ENCODE data around the gene SRMS. TPM values are rescaled to one million over a fixed set of nuclear protein-coding genes. Genes with fewer than 3 reads are reported as not detected.

Gene SRMS
- total RNA-seq, 1 donor from 2014 or later: not detected

DNA sequence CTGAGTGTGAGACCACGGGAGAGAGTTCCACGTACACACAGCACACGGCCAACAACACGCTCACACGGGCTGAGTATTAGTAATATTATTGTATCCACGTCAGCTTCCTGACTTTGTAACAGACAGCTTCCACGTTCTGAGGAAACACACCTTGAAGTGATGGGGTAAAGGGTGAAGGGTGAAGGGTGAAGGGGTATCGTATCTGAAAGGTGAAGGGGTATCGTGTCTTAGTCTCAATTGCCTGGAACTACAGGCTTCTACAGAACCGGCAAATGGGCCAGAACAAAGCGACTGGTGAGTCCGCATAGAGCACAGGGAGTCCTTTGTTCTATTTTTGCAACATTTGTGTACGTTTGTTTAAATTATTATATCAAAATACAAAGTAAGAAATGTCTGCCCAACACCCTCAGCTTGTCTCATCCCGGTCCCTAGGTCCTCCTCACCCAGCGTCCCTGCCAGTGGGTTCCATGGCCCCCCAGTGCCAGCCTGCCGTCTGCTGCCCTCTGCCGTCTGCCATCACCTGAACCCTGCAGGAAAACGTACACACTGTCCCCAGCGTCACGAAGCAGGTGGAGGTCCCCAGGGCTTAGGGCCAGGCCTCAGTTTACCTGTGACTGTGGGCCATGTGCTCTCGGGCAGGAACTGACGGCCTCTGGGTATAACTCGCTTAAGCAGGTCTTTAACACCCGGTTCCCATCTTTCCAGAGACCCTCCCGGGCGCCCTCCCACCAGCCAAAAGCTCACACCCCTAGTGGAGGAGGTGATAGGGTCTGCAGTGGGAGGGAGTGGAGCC is 30.9 kb upstream of the SRMS start:
- H3K4me3 ChIP-seq: no peak overlapping the region
- intact Hi-C loops (cut with DNase I): no loop called here
- no peak overlapping the region for H3K27ac ChIP-seq
- TF ChIP-seq CTCF (IDR thresholded peaks at IDR 0.05): no peak
- no peak for TF ChIP-seq POLR2AphosphoS5 (IDR thresholded peaks at IDR 0.05; ENCODE audit: insufficient read depth in 1 of 2, low read depth in 1 of 2)
- TF ChIP-seq POLR2A (IDR thresholded peaks at IDR 0.05): no peak
- H3K36me3 ChIP-seq: no peaks in the 10 kb centered on the region
- no peaks in the 10 kb centered on the region for H3K27me3 ChIP-seq
- peaks cover 9% of the 10 kb centered on the region for H3K4me1 ChIP-seq
- no peaks in the 10 kb centered on the region for H3K9me3 ChIP-seq
- DNase-seq (ENCODE audit: extremely low spot score in 2 of 2): no peak

GRCh38 chr20:63577317-63577894 is 29.9 kb upstream of the SRMS start:
- intact Hi-C loops (cut with DNase I): no loop called here
- no peak for DNase-seq (ENCODE audit: extremely low spot score in 2 of 2)
- Histone ChIP-seq H3K27me3 (no peaks in the 10 kb centered on the region), H3K4me3 (no peak overlapping the region), H3K27ac (no peak overlapping the region), H3K9me3 (no peaks in the 10 kb centered on the region), H3K36me3 (no peaks in the 10 kb centered on the region), H3K4me1 (peaks cover 19% of the 10 kb centered on the region)
- no peak for TF ChIP-seq POLR2A (IDR thresholded peaks at IDR 0.05)
- no peak for TF ChIP-seq CTCF (IDR thresholded peaks at IDR 0.05)
- TF ChIP-seq POLR2AphosphoS5 (IDR thresholded peaks at IDR 0.05; ENCODE audit: insufficient read depth in 1 of 2, low read depth in 1 of 2): no peak

DNA sequence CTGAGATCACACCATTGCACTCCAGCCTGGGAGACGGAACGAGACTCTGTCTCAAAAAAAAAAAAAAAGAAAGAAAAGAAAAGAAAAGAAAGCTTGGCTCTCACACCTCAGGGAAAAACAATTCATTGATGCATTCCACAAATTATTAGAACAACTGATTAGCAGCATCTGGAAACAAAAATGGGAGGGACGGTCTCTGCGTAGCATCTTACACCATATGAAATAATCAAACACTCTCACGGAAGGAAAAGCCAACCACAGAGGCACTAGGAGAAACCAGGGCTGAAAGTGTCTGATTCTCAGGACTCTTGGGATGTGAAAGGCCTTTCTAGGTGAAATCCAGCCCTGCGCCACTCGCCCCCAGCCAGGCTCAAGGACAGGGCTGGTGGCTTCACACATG is 28.8 kb upstream of the SRMS start:
- no peaks in the 10 kb centered on the region for H3K9me3 ChIP-seq
- peaks cover 19% of the 10 kb centered on the region for H3K4me1 ChIP-seq
- no peak for DNase-seq (ENCODE audit: extremely low spot score in 2 of 2)
- intact Hi-C loops (cut with DNase I): no loop called here
- H3K4me3 ChIP-seq: no peak overlapping the region
- no peak overlapping the region for H3K27ac ChIP-seq
- TF ChIP-seq POLR2A (IDR thresholded peaks at IDR 0.05) (no peak), CTCF (IDR thresholded peaks at IDR 0.05) (no peak), POLR2AphosphoS5 (IDR thresholded peaks at IDR 0.05; ENCODE audit: insufficient read depth in 1 of 2, low read depth in 1 of 2) (no peak)
- no peaks in the 10 kb centered on the region for H3K27me3 ChIP-seq
- no peaks in the 10 kb centered on the region for H3K36me3 ChIP-seq

DNA sequence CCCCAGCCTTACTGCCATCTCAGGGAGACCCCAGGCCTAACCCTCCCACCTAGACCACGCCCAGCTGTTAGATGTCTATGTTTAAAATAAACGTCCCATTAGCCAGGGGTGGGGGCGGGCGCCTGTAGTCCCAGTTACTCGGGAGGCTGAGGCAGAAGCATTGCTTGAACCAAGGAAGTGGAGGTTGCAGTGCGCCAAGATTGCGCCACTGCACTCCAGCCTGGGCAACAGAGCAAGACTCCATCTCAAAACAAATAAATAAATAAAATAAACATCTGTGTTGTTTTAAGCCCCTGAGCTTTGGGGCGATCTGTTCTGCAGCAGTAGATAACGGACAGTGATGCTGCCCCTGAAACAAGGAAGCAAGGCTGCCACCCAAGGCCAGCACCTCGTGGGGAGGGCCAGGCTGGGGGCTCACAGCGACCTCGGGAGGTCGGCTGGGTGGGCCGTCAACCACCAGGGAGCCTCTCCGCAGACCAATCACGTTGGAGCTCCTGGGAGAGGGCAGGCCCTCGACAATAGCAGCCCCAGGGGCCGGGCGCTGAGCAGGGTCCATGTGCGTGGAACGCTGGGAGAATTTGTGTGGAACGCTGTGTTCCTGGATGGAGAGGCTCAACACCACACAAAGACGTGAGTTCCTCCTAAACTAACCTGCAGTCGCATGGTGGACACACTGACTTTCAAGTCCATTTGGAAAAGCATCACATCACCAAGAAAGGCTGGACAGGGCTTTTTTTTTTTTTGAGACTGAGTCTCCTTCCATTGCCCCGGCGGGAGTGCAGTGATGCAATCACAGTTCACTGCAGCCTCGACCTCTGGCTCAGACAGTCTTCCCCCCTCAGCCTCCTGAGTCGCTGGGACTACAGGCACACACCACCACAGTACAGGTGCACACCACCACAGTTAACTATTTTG is 27.5 kb upstream of the SRMS start:
- no peak for DNase-seq (ENCODE audit: extremely low spot score in 2 of 2)
- TF ChIP-seq POLR2A (IDR thresholded peaks at IDR 0.05) (no peak), POLR2AphosphoS5 (IDR thresholded peaks at IDR 0.05; ENCODE audit: insufficient read depth in 1 of 2, low read depth in 1 of 2) (no peak), CTCF (IDR thresholded peaks at IDR 0.05) (no peak)
- Histone ChIP-seq H3K36me3 (no peaks in the 10 kb centered on the region), H3K9me3 (no peaks in the 10 kb centered on the region), H3K4me3 (peak overlapping the region in 1 of 2 donors; percentile 81), H3K27ac (peak overlapping the region; percentile 74), H3K4me1 (peaks cover 19% of the 10 kb centered on the region), H3K27me3 (no peaks in the 10 kb centered on the region)
- intact Hi-C loops (cut with DNase I): no loop called here
